HUES6 (cell line): ENCODE data around the gene TMEM53.
A peak's percentile ranks its signal among the peaks of the same experiment; 100 is the strongest.

ENCODE experiments used
- H3K27ac ChIP-seq: 2 replicates; pipeline ENCODE4 v1.7.0; 2013; ENCODE audit warnings: low read depth, mild to moderate bottlenecking, low read length, inconsistent platforms
- H3K27me3 ChIP-seq: 2 replicates; pipeline ENCODE4 v1.6.1; 2013; ENCODE audit warnings: low read length; ENCODE audit not compliant: control insufficient read depth, insufficient read depth
- H3K36me3 ChIP-seq: 2 replicates; pipeline ENCODE4 v1.6.1; 2013; ENCODE audit warnings: low read length; ENCODE audit not compliant: control insufficient read depth, insufficient read depth
- H3K4me1 ChIP-seq: 2 replicates; pipeline ENCODE4 v1.6.1; 2013; ENCODE audit warnings: low read length; ENCODE audit not compliant: control insufficient read depth, insufficient read depth
- H3K4me3 ChIP-seq: 2 replicates; pipeline ENCODE4 v1.5.1; 2013; ENCODE audit warnings: low read depth, low read length
- H3K9ac ChIP-seq: one replicate; pipeline ENCODE4 v1.6.1; 2013; ENCODE audit warnings: mild to moderate bottlenecking, low read length
- H3K9me3 ChIP-seq: 2 replicates; pipeline ENCODE4 v1.6.1; 2013; ENCODE audit warnings: low read depth, low read length; ENCODE audit not compliant: control insufficient read depth, insufficient read depth

TMEM53 gene

GRCh38 chr1:44674113-44675000, at the start of gene TMEM53, which contains the start of gene ARMH1:
Gene TMEM53 (minus strand): TSS chr1:44674481. CDS start chr1:44674391, 90 bp downstream.
Gene ARMH1 (plus strand): TSS chr1:44674714. CDS start chr1:44689698, 14,984 bp downstream.
- Histone ChIP-seq H3K4me3 (peak within 1 kb of the TSS; percentile 85), H3K27ac (peak within 1 kb of the TSS; percentile 52), H3K36me3 (no peaks in the 10 kb centered on the region), H3K27me3 (no peaks in the 10 kb centered on the region), H3K4me1 (peaks cover 35% of the 10 kb centered on the region), H3K9ac (peak within 1 kb of the TSS; percentile 75), H3K9me3 (no peaks in the 10 kb centered on the region)

- no peaks in the 10 kb centered on the region for H3K27me3 ChIP-seq
- H3K4me3 ChIP-seq = no peak overlapping the region
- no peaks in the 10 kb centered on the region for H3K9me3 ChIP-seq
- H3K4me1 ChIP-seq = peaks cover 7% of the 10 kb centered on the region
- no peaks in the 10 kb centered on the region for H3K36me3 ChIP-seq
- no peak overlapping the region for H3K27ac ChIP-seq
- H3K9ac ChIP-seq = no peak overlapping the region
Measured at GRCh38 chr1:44723496-44724295, 49.4 kb upstream of the TMEM53 start.

- Histone ChIP-seq H3K27me3 (no peaks in the 10 kb centered on the region), H3K27ac (no peak overlapping the region), H3K9me3 (no peaks in the 10 kb centered on the region), H3K36me3 (no peaks in the 10 kb centered on the region), H3K9ac (no peak overlapping the region), H3K4me1 (peaks cover 7% of the 10 kb centered on the region), H3K4me3 (no peak overlapping the region)
Measured at GRCh38 chr1:44723064-44723463, 48.8 kb upstream of the TMEM53 start.

- peak overlapping the region; percentile 97 for H3K27ac ChIP-seq
- no peaks in the 10 kb centered on the region for H3K27me3 ChIP-seq
- H3K9ac ChIP-seq = peak overlapping the region; percentile 90
- H3K36me3 ChIP-seq = no peaks in the 10 kb centered on the region
- H3K4me1 ChIP-seq = peaks cover 7% of the 10 kb centered on the region
- H3K9me3 ChIP-seq = no peaks in the 10 kb centered on the region
- H3K4me3 ChIP-seq = no peak overlapping the region
Measured at GRCh38 chr1:44721485-44722361, 47.4 kb upstream of the TMEM53 start.

- Histone ChIP-seq H3K4me3 (no peak overlapping the region), H3K4me1 (peaks cover 4% of the 10 kb centered on the region), H3K9ac (no peak overlapping the region), H3K36me3 (no peaks in the 10 kb centered on the region), H3K27me3 (no peaks in the 10 kb centered on the region), H3K9me3 (no peaks in the 10 kb centered on the region), H3K27ac (no peak overlapping the region)
Measured at GRCh38 chr1:44720281-44720680, 46.0 kb upstream of the TMEM53 start.

- Histone ChIP-seq H3K36me3 (no peaks in the 10 kb centered on the region), H3K9me3 (no peaks in the 10 kb centered on the region), H3K27me3 (no peaks in the 10 kb centered on the region), H3K27ac (no peak overlapping the region), H3K9ac (no peak overlapping the region), H3K4me1 (peaks cover 3% of the 10 kb centered on the region; the same call in 1 of the 2 replicates), H3K4me3 (no peak overlapping the region)
Measured at GRCh38 chr1:44719318-44719717, 45.0 kb upstream of the TMEM53 start.

GRCh38 chr1:44718091-44718490, 43.8 kb upstream of the TMEM53 start:
- Histone ChIP-seq H3K9ac (no peak overlapping the region), H3K4me3 (no peak overlapping the region), H3K27me3 (no peaks in the 10 kb centered on the region), H3K9me3 (no peaks in the 10 kb centered on the region), H3K4me1 (peaks cover 3% of the 10 kb centered on the region; the same call in 1 of the 2 replicates), H3K36me3 (no peaks in the 10 kb centered on the region), H3K27ac (no peak overlapping the region)

- Histone ChIP-seq H3K4me3 (no peak overlapping the region), H3K9ac (no peak overlapping the region), H3K27ac (no peak overlapping the region), H3K36me3 (no peaks in the 10 kb centered on the region), H3K9me3 (no peaks in the 10 kb centered on the region), H3K27me3 (no peaks in the 10 kb centered on the region), H3K4me1 (peaks cover 3% of the 10 kb centered on the region; the same call in 1 of the 2 replicates)
Measured at GRCh38 chr1:44717653-44718052, 43.4 kb upstream of the TMEM53 start.

- Histone ChIP-seq H3K4me1 (peaks cover 3% of the 10 kb centered on the region; the same call in 1 of the 2 replicates), H3K4me3 (no peak overlapping the region), H3K27ac (no peak overlapping the region), H3K27me3 (no peaks in the 10 kb centered on the region), H3K36me3 (no peaks in the 10 kb centered on the region), H3K9me3 (no peaks in the 10 kb centered on the region), H3K9ac (no peak overlapping the region)
Measured at GRCh38 chr1:44717156-44717555, 42.9 kb upstream of the TMEM53 start.

GRCh38 chr1:44714944-44715571, 40.8 kb upstream of the TMEM53 start:
- H3K9ac ChIP-seq = no peak overlapping the region
- H3K36me3 ChIP-seq = no peaks in the 10 kb centered on the region
- H3K9me3 ChIP-seq = no peaks in the 10 kb centered on the region
- no peak overlapping the region for H3K27ac ChIP-seq
- H3K4me1 ChIP-seq = peaks cover 3% of the 10 kb centered on the region; the same call in 1 of the 2 replicates
- no peak overlapping the region for H3K4me3 ChIP-seq
- no peaks in the 10 kb centered on the region for H3K27me3 ChIP-seq
